ENCODE results near the gene BEND3. TPM values are rescaled to one million over a fixed set of nuclear protein-coding genes. Genes with fewer than 3 reads are reported as not detected.

BEND3 gene
- total and polyA plus RNA-seq, 2 experiments from 2014 or later, result 9.2 to 33.7 TPM

GRCh38 chr6:107108201-107108890 lies 7.0 kb downstream of the BEND3 start:
- DNase-seq (ENCODE audit: low spot score), result no peak
- peaks cover 46% of the 10 kb centered on the region for H3K4me1 Mint-ChIP-seq
- H3K27ac Mint-ChIP-seq, result peak overlapping the region; percentile 82; the same call in 1 of the 2 replicates
- H3K79me2 ChIP-seq (replicated peaks; ENCODE audit: insufficient read depth), result peaks cover 88% of the 10 kb centered on the region
- peaks cover 12% of the 10 kb centered on the region for H3K27me3 Mint-ChIP-seq (ENCODE audit: insufficient read depth, low read depth, poor library complexity)
- no peak overlapping the region for H3K4me3 Mint-ChIP-seq
- H3K9me3 Mint-ChIP-seq, result no peaks in the 10 kb centered on the region
- peak overlapping the region; percentile 95 for H3K27ac ChIP-seq (ENCODE audit: low read depth)
- no peak overlapping the region for H2AFZ ChIP-seq
- H3K36me3 ChIP-seq (ENCODE audit: insufficient read depth), result no peaks in the 10 kb centered on the region; the same call in 1 of the 2 replicates
- no peak overlapping the region for H3K4me3 ChIP-seq
- H3K9me2 ChIP-seq (ENCODE audit: insufficient read depth), result 0 out of 2 replicates have a peak, but pooled peaks cover 3% of the 10 kb centered on the region
- H4K20me1 ChIP-seq (replicated peaks; ENCODE audit: insufficient read depth), result no peaks in the 10 kb centered on the region
- no peak for ATAC-seq
- H3K36me3 Mint-ChIP-seq (ENCODE audit: low read depth), result peaks cover 44% of the 10 kb centered on the region; the same call in 2 of the 3 replicates
- no peaks in the 10 kb centered on the region for H3K27me3 ChIP-seq (ENCODE audit: insufficient read depth)
- no peak for TF ChIP-seq ZNF331 (CRISPR knock-in tag; IDR thresholded peaks at IDR 0.05; ENCODE audit: low read depth)
- no peak for TF ChIP-seq ZNF114 (CRISPR knock-in tag; IDR thresholded peaks at IDR 0.05)
- no peak for TF ChIP-seq NANOG (IDR thresholded peaks at IDR 0.05; ENCODE audit: borderline replicate concordance)
- no peak for TF ChIP-seq REST (IDR thresholded peaks at IDR 0.05; ENCODE audit: unreplicated experiment)
- TF ChIP-seq ZNF462 (CRISPR knock-in tag; IDR thresholded peaks at IDR 0.05), result no peak
- no peak for TF ChIP-seq EZH2 (IDR thresholded peaks at IDR 0.05; ENCODE audit: low read depth, unreplicated experiment)
- TF ChIP-seq CTCF (conservative IDR thresholded peaks at IDR 0.05; ENCODE audit: low read depth in 2 of 2), result no peak
- TF ChIP-seq ETS1 (IDR thresholded peaks at IDR 0.05), result no peak
- no peak for TF ChIP-seq JUNB (IDR thresholded peaks at IDR 0.05; ENCODE audit: unreplicated experiment)
- TF ChIP-seq EZH2phosphoT487 (IDR thresholded peaks at IDR 0.05; ENCODE audit: unreplicated experiment), result no peak
- no peak for TF ChIP-seq CREB1 (CRISPR knock-in tag; IDR thresholded peaks at IDR 0.05; ENCODE audit: low read depth)
- no peak for TF ChIP-seq STAT1 (IDR thresholded peaks at IDR 0.05; ENCODE audit: unreplicated experiment)
- TF ChIP-seq POLR2AphosphoS5 (IDR thresholded peaks at IDR 0.05; ENCODE audit: low read depth), result no peak
- peaks cover 18% of the 10 kb centered on the region; the same call in 1 of the 2 replicates for H3F3A ChIP-seq (replicated peaks; ENCODE audit: low read depth)
- no peak overlapping the region for H3K4me2 ChIP-seq
- H3K4me1 ChIP-seq (ENCODE audit: insufficient read depth), result peaks cover 32% of the 10 kb centered on the region

All from GM23338 (cell line).